GM21526 (cell line): Measurements from ENCODE around the gene ATG5.

ENCODE experiments used
- ATAC-seq: cut with Tn5 transposase; IDR thresholded peaks from one replicate; pipeline ENCODE4 v1.9.1; 2021; ENCODE audit warnings: moderate library complexity; ENCODE audit not compliant: unreplicated experiment, low FRiP score

The ATG5 gene

DNA sequence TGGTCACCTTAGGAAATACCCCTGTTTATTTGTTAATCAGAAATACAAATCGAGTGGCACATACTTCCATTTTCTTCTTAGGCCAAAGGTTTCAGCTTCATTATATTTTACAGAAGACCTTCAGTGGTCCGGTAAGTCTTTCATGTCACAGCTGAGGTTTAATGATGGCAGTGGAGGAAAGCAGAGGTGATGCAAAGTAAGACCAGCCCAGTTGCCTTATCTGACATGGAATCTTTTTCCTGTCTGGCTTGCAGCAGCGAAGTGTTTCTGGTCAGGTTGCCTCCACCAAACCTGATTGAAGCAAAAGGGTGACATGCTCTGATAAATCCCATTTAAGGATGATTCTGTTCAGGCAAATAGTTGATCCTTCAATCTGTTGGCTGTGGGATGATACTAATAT, 139.4 kb downstream of the ATG5 start:
- ATAC-seq: no peak

DNA sequence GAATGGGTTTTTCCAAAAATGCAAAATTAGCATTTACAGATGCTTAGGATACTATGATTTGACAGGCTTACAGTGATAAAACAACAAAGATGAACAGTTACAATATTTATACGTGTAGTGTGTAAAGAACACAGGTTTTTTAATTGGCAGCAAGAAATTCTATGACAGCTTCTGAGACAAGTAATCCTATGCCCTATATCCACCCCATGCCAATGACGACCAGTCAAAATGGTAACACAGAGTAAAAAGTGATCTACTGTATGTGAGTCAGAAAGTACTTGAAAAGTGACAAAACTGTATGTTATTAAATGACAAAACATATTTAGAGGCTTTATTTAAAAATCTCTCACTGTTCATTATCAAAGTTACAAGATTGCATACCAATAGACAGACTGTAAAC, 139.9 kb downstream of the ATG5 start:
- no peak for ATAC-seq

- ATAC-seq: no peak
Measured at GRCh38 chr6:106184629-106185028, 140.9 kb downstream of the ATG5 start.

DNA sequence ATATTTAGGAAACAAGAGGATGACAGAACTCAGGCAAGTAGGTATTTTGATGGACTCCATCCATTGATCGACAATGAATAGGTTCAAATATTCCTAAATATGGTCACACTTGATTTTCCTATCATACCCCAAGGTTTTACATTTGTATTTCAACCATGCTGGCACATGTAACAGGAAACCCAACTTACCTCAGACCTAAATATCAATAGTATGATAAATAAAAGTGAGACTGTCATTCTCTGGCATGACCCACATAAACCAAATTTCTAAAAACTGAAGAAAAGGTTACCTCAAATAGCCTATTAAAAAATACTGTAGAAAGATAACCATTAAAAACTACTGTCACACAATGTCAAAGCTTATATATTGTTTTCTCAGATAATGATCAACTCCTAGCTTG, 142.1 kb downstream of the ATG5 start:
- ATAC-seq: no peak

DNA sequence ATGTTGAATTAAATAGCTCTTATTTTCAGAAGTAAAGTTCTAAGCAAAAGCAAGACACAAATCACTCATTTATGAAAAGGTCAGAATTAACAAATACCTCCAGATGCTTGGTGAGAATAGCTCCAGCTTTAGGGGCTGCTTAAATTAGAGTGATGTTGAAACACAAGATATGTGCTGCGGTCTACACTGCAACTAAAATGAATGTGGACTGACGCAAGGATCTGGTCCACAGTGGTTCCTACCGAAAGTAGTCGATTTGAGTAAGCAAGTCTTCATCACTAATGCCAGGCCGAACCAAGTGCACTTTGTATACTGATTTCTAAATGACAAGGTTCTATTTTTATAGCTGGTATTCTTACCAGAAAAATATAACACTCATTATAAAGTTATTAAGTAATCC, 143.1 kb downstream of the ATG5 start:
- peak; percentile 88 for ATAC-seq

- ATAC-seq: no peak
Measured at GRCh38 chr6:106181664-106182418, 143.7 kb downstream of the ATG5 start.

DNA sequence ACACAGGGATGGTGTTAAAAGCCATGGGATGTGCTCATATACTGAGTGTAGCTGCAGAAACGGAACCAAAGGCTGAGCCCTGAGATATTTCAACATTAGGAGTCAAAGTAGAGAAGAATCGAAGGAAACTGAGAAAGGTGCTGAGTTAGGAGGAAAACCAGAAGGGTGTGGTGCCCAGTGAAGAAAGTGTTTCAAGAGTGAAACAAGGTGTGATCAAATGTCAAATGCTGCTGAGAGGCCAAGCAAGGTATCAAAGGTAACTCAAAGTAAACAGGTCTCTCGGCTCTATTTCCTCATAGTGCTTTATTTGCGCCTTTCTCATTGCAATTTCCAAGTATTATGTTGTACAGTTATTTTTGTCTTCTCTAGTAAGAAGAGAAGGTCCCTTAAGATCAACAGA, 145.4 kb downstream of the ATG5 start:
- no peak for ATAC-seq

DNA sequence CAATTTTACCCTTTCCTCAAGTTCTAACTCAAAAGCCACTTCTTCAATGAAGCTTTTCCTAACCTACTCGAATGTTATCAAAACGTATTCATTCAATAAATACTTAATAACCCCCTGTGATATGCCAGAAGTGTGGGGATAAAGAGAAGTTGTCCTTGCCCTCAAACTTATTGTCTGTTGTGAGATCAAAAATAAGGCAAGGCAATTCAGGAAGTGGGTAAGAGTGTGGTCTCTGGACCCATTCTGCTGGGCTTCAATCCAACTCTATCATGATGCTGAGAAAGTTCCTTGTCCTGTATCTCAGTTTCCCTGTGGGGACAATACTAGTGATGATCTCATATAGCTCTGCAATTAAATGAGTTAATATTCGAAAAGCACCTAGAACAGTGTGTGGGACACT, 146.7 kb downstream of the ATG5 start:
- ATAC-seq: no peak

- no peak for ATAC-seq
Measured at GRCh38 chr6:106177786-106178185, 147.8 kb downstream of the ATG5 start.

- no peak for ATAC-seq
Measured at GRCh38 chr6:106173124-106173879, 152.3 kb downstream of the ATG5 start.

- ATAC-seq: no peak
Measured at GRCh38 chr6:106170030-106170791, 155.3 kb downstream of the ATG5 start.

DNA sequence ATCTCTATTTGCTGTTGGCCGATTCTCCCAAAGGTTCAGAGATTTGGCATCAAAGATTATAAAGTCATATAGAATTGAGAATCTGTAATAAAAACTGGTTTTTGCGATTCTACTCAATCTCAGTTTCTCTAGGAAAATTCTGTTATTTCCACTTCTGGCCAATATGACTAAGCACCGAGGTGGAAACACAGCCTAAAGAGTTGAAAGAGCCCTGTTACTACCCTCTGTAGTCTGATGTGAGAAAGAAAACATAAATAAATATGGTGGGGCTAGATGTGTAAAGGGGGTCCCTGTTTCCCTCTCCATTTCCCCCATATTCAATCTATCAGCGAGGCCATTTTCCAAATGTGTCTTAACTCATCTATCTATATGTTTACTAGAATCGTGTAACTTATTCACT, 156.0 kb downstream of the ATG5 start:
- ATAC-seq: no peak

DNA sequence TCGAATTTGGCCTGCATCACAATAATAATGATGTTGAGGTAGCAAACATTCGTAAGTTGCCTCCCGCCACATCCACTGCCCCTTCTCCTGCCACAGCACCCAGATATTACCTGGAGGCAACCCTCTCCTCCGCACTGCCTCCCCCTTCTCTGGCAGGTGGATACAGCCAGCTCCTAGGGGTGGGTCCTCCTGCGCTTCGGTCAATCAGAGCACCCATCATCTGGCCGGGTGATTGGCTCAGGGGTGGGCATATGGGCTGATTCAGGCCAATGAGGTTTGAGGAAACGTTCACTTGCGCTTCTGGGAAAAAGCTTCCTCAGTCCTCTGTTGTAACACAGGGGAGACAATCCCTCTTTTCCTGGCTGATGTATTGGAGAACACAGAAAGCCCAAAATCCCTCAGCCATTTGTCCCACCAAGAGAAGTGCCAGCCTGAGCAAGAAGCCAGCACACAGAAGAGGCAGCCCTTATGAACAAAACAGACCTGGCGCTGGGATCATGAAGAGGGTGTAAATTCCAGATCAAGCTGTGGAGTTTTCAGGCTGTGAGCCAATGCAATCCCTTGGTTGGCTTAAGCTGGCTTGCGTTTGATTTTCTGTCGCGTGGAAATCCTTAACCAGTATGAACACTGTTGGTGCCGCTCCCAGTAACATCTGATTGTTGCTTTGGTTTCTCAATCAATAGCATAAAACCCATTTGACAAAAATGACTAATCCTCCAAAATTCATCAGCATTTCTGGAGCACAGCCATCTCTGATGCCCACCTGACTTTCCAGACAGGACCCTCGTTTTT, 157.3 kb downstream of the ATG5 start:
- no peak for ATAC-seq

- peak; percentile 53 for ATAC-seq
Measured at GRCh38 chr6:106167096-106167814, 158.3 kb downstream of the ATG5 start.

- ATAC-seq: no peak
Measured at GRCh38 chr6:106165885-106166485, 159.6 kb downstream of the ATG5 start.

GRCh38 chr6:106163966-106164877, 161.3 kb downstream of the ATG5 start:
- ATAC-seq: peak; percentile 43

- no peak for ATAC-seq
Measured at GRCh38 chr6:106163446-106163965, 162.1 kb downstream of the ATG5 start.

DNA sequence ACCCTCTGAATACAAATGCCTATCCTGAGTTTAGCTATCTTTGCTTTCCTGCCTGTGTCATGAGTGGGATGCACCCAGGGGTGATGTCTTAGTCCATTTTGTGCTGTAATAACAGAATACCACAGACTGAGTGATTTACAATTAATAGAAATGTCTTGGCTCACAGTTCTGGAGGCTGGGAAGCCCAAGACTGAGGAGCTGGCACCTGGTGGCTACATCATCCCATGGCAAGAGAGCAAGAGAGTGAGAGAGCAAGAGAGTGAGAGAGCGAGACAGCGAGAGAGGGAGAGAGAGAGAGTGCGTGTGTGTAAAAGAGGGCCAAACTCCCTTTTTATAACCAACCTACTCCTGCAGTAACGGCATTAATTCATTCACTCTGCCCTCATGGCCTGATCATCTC, 162.6 kb downstream of the ATG5 start:
- no peak for ATAC-seq
